Dermis microvascular lymphatic vessel endothelial cell (primary cell): ENCODE measurements around the gene BOLL. TPM values are rescaled to one million over a fixed set of nuclear protein-coding genes. Genes with fewer than 3 reads are reported as not detected.
A peak's percentile ranks its signal among the peaks of the same experiment; 100 is the strongest.
"Not testable (repeated sequence)": the region's sequence is repeated elsewhere in the genome, so short reads cannot be mapped to it uniquely, and the experiment has no call there.

Experiments
- DNase-seq, 2 donors: peaks; one replicate each; pipeline versions ENCODE4 v3.0.0 to v3.0.0-alpha.2; 2010; ENCODE audit warnings: low read depth in 2 of 2
- total RNA-seq: library from RNA; depleted of rRNA; stranded (reverse); fragments of >200 nt; gene quantifications from 2 replicates; pipeline ENCODE4 v1.2.1, GENCODE V29; 2014

The BOLL gene
- total RNA-seq, 1 donor from 2014 or later: not detected

GRCh38 chr2:197798187-197798586 is 13.1 kb upstream of the BOLL start:
- DNase-seq: no peak

GRCh38 chr2:197795277-197795676 is 10.2 kb upstream of the BOLL start:
- no peak for DNase-seq

- no peak for DNase-seq
Observed at GRCh38 chr2:197793456-197793855, 8.3 kb upstream of the BOLL start.

GRCh38 chr2:197786010-197786877 is 1.1 kb upstream of the BOLL start:
- DNase-seq: no peak

- DNase-seq: no peak
Observed at GRCh38 chr2:197782126-197782525, 3.0 kb downstream of the BOLL start.

- DNase-seq: no peak
Observed at GRCh38 chr2:197779261-197779660, 5.9 kb downstream of the BOLL start.

GRCh38 chr2:197777823-197778407 is 7.2 kb downstream of the BOLL start:
- DNase-seq: peak; percentile 33 to 47

GRCh38 chr2:197760293-197760657 is 24.8 kb downstream of the BOLL start:
- no peak for DNase-seq

GRCh38 chr2:197759625-197760292 is 25.4 kb downstream of the BOLL start:
- no peak for DNase-seq

GRCh38 chr2:197759013-197759412 is 26.1 kb downstream of the BOLL start:
- DNase-seq: no peak

GRCh38 chr2:197740200-197740599 is 44.9 kb downstream of the BOLL start:
- DNase-seq: no peak

GRCh38 chr2:197728555-197729544 is 56.3 kb downstream of the BOLL start:
- DNase-seq: not testable (repeated sequence)

GRCh38 chr2:197727011-197727410 is 58.1 kb downstream of the BOLL start:
- DNase-seq: no peak

- DNase-seq: no peak
Observed at GRCh38 chr2:197717863-197718262, 67.3 kb downstream of the BOLL start.

GRCh38 chr2:197713271-197713670 is 71.8 kb downstream of the BOLL start:
- no peak for DNase-seq

GRCh38 chr2:197711578-197711977 is 73.5 kb downstream of the BOLL start:
- no peak for DNase-seq

- no peak for DNase-seq
Observed at GRCh38 chr2:197710424-197711042, 74.6 kb downstream of the BOLL start.

- not testable (repeated sequence) for DNase-seq
Observed at GRCh38 chr2:197709140-197709539, 76.0 kb downstream of the BOLL start.

- DNase-seq: peak in 1 of 2 donors; percentile 5
Observed at GRCh38 chr2:197708331-197708730, 76.8 kb downstream of the BOLL start.

GRCh38 chr2:197707316-197708213 is 77.6 kb downstream of the BOLL start:
- peak; percentile 36 to 63 for DNase-seq
